ENCODE data around the gene PIF1.
A peak's percentile ranks its signal among the peaks of the same experiment; 100 is the strongest.
"Not testable (repeated sequence)": the region's sequence is repeated elsewhere in the genome, so short reads cannot be mapped to it uniquely, and the experiment has no call there.

PIF1 gene

GRCh38 chr15:64847448-64847847, 22.0 kb upstream of the PIF1 start:
- no peak for DNase-seq (ENCODE audit: low read depth)

- DNase-seq (ENCODE audit: low read depth) = no peak
These were observed 21.6 kb upstream of the PIF1 start for GRCh38 chr15:64847016-64847415.

GRCh38 chr15:64845831-64846595, 20.6 kb upstream of the PIF1 start:
- no peak for DNase-seq (ENCODE audit: low read depth)

- DNase-seq (ENCODE audit: low read depth) = no peak
These were observed 19.8 kb upstream of the PIF1 start for GRCh38 chr15:64845183-64845611.

GRCh38 chr15:64844576-64845145, 19.2 kb upstream of the PIF1 start:
- no peak for DNase-seq (ENCODE audit: low read depth)

GRCh38 chr15:64843991-64844390, 18.5 kb upstream of the PIF1 start:
- no peak for DNase-seq (ENCODE audit: low read depth)

GRCh38 chr15:64842986-64843561, 17.6 kb upstream of the PIF1 start:
- no peak for DNase-seq (ENCODE audit: low read depth)

- DNase-seq (ENCODE audit: low read depth) = no peak
These were observed 16.9 kb upstream of the PIF1 start for GRCh38 chr15:64842096-64842939.

GRCh38 chr15:64841344-64842095, 16.1 kb upstream of the PIF1 start, which contains the start of gene PLEKHO2:
PLEKHO2 (plus strand) TSS chr15:64841915; CDS start chr15:64842017, 102 bp downstream.
- DNase-seq (ENCODE audit: low read depth) = peak; percentile 63

- no peak for DNase-seq (ENCODE audit: low read depth)
These were observed 15.6 kb upstream of the PIF1 start for GRCh38 chr15:64841060-64841343.

GRCh38 chr15:64837502-64837901, 12.1 kb upstream of the PIF1 start:
- no peak for DNase-seq (ENCODE audit: low read depth)

- no peak for DNase-seq (ENCODE audit: low read depth)
These were observed 10.6 kb upstream of the PIF1 start for GRCh38 chr15:64836023-64836536.

- no peak for DNase-seq (ENCODE audit: low read depth)
These were observed 8.2 kb upstream of the PIF1 start for GRCh38 chr15:64833690-64834089.

- no peak for DNase-seq (ENCODE audit: low read depth)
These were observed 3.5 kb upstream of the PIF1 start for GRCh38 chr15:64828985-64829384.

GRCh38 chr15:64824929-64825430, 467 bp downstream of the PIF1 start:
- DNase-seq (ENCODE audit: low read depth) = no peak

- no peak for DNase-seq (ENCODE audit: low read depth)
These were observed 9.0 kb downstream of the PIF1 start for GRCh38 chr15:64816452-64816851.

GRCh38 chr15:64814965-64815364, 10.5 kb downstream of the PIF1 start:
- DNase-seq (ENCODE audit: low read depth) = not testable (repeated sequence)

- DNase-seq (ENCODE audit: low read depth) = not testable (repeated sequence)
These were observed 11.2 kb downstream of the PIF1 start for GRCh38 chr15:64814283-64814682.

GRCh38 chr15:64813075-64813474, 12.4 kb downstream of the PIF1 start:
- no peak for DNase-seq (ENCODE audit: low read depth)

- DNase-seq (ENCODE audit: low read depth) = no peak
These were observed 14.7 kb downstream of the PIF1 start for GRCh38 chr15:64810497-64811326.

All from stimulated activated CD8-positive, alpha-beta memory T cell treated with anti-CD3 and anti-CD28 coated beads, Interleukin-15, amount 100 ng/mL, for 24 hours (primary cell).